GM10847 (cell line): ENCODE measurements around the gene SHROOM1.

Source experiments
- POLR2A ChIP-seq: IDR thresholded peaks from 2 replicates; pipeline ENCODE4 v1.6.1; 2011; ENCODE audit not compliant: insufficient read length; ENCODE audit errors: extremely low read depth

The SHROOM1 gene

DNA sequence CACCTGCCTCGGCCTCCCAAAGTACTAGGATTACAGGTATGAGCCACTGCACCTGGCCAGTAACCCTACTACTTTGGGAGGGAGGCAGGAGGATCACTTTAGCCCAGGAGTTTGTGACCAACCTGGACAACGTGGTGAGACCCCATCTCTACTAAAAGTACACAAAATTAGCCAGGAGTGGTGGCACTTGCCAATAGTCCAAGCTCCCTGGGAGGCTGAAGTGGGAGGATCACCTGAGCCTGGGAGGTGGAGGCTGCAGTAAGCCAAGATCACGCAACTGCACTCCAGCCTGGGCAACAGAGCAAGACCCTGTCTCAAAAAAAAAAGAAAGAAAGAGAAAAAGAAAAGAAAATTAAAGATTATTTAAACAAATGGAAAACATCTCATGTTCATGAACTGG, 25.6 kb upstream of the SHROOM1 start:
- no peak for TF ChIP-seq POLR2A

DNA sequence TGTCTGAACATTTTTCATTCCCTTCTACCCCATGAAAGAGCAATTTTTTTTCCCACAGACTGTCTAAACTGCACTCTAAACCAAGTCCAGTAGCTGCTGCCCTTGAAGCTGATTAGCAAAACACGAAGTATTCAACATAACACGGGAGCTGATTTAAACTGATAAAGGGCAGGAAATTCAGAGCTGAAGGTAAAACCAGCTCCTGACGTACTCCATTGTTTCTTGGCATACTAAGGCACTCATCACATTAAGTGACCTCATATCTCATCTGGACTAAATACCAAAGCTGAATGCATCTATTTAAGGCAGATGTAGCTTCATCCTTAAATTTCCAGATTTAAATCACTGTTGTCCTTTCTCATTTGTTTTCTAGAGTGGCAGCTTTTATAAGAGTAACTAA, 23.9 kb upstream of the SHROOM1 start:
- no peak for TF ChIP-seq POLR2A

DNA sequence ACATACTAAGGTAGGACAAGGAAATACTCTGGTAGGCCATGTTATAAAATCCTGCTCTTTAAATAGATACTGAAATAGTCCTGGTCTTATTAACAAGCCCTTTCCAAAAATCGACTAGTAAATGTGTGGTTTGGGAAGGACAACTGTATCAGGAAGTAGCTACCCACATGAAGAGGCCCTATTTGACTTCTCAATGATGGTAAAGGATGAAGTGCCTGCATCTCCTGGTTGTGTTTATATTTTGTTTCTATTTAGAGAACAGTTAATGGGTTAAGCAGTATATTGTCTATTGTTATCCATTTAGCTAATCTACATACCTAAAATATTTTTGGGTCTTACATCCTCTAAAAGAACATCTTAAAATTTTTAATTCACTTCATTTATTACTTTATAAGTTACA, 23.3 kb upstream of the SHROOM1 start:
- TF ChIP-seq POLR2A: no peak

DNA sequence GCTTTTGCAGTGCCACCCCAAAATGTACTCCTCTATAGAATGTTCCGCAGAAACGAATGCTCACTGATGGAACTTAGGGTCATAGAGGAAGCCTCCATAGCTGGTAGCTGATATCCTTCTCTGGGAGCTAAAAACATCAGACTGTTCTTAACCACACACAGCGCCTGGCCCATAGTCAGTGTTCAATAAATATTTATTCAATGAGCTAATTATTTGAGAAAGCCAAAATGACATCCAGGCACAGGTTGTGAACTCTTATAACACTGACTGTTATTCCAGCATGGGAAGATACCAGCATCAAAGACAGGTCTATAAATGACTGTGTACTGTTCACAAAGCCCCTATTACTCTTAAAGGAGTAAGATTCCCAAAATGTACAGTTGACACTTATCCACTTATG, 22.9 kb upstream of the SHROOM1 start:
- TF ChIP-seq POLR2A: no peak

DNA sequence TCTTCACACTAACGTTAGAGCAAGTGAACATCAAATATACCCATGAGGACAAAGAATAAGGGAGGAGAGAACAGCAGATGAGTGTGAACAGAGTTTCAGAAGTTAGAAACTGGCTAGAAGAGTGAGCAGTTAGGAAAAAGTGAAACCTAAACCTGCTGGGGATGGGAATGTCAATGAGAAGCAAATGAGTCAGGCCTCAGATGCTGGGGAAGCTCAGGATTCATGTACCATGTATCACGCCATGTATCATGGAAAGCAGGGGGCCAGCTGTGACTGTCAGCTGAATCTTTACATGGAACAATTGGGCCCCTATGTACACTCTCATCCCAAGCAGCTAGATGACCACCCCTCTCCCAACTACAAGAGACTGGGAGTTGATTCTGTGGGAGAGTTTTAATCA, 19.6 kb upstream of the SHROOM1 start:
- no peak for TF ChIP-seq POLR2A

DNA sequence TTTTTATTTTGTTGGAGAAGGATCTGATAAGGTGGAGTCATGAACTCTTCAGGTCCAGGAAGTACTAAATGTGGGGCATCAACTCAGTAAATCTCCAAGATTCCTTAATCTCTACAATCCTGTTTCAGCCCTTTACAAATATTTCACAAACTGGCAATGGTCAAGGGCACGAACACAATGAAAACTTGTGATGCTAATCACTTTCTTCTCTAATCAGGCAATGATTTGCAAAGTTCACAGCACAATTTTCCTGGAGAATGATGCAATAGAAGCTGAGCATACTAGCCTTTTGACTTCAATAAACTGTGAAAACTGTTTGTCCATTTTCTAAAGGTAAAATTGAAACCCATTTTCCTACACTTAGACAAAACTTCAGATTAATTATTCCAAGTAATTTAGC, 18.9 kb upstream of the SHROOM1 start:
- no peak for TF ChIP-seq POLR2A

DNA sequence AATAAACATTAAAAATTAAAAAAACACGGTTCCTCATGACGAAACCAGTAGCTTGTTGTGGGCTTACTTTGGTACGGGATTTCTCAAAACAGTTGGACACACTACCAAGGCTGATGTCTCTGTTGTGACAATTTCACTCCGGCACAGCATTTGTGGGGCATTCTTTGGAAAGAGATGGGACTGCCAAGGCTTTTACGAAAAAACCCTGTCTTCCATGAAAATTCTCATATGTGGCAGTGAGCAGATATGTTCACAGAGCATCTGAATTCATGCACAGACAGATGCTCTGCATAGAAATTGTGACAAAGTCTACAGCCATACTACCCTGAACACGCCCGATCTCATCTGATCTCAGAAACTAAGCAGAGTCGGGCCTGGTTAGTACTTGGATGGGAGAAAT, 17.8 kb upstream of the SHROOM1 start:
- TF ChIP-seq POLR2A: no peak

DNA sequence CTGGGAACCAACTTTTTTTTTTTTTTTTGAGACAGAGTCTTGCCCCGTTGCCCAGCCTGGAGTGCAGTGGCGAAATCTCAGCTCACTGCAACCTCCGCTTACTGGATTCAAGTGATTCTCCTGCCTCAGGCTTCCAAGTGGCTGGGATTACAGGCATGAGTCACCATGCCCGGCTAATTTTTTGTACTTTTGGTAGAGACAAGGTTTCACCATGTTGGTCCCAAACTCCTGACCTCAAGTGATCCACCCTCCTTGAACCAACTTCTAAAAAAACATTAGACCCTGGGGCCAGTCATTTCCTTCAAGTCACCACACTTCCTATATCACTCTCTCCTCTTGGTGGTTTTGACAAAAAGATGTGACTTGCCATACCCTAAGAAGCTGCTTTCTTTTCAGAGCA, 10.9 kb upstream of the SHROOM1 start:
- TF ChIP-seq POLR2A: no peak

DNA sequence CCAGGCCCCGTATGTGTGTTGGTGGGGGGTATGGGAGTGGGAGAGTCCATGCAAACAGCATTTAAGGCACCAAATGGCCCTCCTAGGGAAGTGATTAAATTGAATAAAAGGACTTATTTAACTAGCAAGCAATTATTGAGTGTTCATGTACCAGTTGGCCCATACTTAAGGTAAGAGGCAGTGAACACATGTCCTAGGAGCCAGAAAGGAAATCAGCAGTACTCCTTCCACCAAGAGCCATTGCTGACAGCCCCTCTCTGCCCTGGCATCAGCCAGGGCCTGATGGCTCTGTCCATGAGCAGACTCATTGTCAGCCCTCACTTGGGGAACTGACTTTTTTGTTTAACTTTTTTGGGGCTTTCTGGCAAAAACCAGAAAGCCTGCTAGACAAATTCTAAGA, 10.4 kb upstream of the SHROOM1 start:
- TF ChIP-seq POLR2A: no peak

DNA sequence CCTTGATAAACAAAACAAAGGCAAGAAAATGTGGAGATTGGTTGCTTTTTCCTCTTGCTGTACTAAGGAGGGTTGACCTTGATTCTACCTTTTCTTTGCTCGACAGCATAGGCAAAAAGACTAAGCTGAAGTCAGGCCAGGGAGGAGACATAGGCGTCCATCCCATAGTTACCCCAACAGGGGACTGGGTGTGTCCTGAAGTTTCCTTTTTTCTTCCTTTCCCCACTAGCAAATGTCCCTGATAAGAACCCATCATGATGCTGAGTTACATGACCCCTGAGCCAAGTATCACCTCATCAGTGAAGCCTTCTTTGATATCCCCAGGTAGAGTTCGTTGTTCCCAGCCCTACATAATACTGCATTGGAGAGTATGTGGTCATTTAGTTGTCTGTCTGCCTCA, 9.9 kb upstream of the SHROOM1 start:
- no peak for TF ChIP-seq POLR2A

DNA sequence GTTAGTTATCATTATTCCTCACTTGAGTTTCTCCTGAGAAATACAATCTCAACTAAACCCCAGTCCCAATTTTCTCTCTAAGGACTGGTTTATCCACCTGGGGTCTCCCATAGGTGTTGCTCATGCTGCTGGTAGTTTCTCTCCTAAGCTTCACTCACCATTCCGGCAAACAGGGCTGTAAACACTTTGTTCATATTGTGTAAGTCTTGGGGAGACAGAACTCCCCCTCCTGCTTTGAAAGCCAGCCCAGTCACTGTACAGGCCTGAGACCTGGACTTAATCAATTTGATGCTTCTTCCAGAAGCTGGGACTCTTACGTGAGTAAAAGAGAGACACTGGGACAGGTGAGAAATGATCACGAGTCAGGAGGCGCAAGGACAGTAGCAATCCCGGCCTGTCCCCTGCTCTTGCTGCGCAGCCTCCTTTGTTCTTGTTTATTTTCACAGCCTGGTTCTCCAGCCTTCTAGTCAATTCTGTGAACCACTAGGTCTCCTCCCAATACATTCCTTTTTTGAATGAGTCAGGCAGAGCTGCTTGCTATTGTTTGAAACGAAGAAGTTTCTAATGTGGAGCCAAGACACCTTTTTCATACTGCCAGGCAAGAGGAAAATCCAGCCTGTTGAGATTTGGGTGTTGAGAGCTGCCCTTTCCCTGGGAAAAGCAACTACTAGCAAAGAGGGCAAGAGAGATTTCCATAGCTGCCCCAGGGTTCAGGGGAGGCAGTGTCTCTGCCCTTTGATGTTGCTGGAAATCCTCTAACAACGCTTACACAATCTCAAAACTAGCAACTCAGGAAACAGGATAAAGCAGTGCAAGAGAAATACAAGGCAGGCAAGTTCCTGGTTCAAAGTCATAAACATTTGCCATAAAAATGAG, 9.2 kb upstream of the SHROOM1 start:
- no peak for TF ChIP-seq POLR2A

DNA sequence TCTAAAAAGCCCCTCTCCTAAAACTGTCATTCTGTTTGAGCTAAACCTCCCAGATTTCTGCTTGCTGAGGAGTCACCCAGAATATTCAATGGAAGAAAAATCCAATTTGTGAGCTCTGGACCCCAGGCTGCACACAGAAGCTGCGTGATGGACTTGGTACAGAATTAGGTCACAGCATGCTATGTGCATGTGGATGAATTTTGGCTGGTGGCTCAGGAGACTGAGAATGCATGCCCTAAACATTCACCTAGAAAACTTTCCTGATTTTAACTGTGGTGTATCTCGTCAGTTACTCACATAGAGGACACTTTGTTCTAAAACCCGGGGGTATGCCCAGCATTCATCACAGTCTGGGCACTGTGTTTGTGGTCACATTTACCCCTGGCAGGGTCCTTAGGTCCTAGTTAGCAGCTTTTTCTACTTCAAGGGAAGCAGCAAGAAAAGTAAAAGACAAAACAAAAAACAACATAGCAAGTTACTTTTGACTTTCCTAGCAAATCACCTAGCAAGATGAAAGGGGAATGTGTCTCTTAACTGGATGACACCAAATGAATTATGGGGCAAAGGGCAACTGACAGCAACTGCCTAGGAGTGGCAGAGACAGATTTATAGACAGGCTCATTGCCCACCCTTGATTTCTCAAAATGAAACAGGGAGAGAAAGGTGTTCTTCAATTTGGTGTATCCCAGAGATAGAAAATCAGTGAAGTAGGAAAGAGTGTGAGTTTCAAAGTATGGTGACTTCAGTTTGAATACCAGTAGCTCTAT, 8.3 kb upstream of the SHROOM1 start:
- no peak for TF ChIP-seq POLR2A

DNA sequence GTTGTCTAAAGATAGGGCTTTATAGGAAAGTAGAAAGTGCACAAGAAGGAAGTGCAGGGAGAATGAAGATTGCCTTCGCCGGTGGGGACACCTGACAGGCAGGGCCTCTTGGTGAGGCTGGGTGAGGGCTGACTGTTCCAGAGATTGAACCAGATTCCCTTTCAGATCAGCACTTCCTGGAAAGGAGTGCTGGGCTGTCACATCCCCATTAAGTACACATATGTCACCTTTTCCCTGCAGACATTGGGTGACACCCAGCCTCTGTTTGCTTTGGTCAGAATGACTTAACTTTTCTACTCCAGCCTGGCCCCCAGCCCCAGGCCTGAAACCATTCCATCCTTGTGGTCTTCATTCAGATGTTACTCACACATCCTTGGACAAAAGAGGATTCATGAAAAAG, 7.4 kb upstream of the SHROOM1 start:
- no peak for TF ChIP-seq POLR2A

DNA sequence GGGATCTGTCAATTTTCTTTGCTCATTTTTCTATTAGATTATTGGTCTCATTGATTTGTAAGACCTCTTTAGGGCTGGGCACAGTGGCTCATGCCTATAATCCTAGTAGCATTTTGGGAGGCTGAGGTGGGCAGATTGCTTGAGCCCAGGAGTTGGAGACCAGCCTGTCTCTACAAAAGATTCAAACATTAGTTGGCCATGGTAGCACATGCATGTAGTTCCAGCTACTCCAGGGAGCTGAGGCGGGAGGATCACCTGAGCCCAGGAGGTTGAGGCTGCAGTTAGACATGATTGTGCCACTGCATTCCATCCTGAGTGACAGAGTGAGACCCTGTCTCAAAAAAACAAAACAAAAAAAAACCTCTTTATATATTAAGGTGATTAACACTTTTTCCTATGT, 6.4 kb upstream of the SHROOM1 start:
- TF ChIP-seq POLR2A: no peak

DNA sequence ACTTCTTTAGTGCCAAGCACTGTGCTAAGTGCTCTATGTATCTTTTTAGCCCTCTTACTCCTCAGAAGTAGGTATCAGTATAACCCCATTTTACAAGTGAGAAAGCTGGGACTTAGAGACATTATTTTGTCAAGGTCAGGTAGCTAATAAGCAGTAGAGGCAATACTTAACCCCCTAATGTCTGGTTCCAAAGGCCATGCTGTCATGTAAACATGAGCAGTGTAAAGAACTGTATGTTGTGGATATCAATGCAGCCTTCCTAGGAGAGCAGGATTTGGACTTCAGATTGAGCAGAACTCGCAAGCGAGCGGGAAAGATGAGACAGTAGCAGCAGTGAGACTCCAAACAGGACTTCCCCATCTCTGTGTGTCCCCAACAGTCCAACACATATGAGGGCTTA, 3.6 kb upstream of the SHROOM1 start:
- no peak for TF ChIP-seq POLR2A

DNA sequence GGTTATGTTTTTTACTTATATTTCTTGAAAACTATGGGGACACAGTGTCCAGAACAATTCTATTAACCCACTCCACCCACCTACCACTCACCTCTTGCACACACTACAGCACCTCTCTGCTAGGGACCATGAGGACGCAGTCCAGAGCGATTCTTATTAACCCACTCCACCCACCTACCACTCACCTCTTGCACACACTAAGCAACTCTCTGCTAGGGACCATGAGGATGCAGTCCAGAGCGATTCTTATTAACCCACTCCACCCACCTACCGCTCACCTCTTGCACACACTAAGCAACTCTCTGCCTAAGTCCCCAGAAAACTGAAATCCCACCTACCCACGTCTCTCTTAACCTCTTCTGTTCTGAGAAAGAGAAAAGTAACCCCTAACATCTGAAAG, 2.2 kb upstream of the SHROOM1 start:
- TF ChIP-seq POLR2A: no peak

DNA sequence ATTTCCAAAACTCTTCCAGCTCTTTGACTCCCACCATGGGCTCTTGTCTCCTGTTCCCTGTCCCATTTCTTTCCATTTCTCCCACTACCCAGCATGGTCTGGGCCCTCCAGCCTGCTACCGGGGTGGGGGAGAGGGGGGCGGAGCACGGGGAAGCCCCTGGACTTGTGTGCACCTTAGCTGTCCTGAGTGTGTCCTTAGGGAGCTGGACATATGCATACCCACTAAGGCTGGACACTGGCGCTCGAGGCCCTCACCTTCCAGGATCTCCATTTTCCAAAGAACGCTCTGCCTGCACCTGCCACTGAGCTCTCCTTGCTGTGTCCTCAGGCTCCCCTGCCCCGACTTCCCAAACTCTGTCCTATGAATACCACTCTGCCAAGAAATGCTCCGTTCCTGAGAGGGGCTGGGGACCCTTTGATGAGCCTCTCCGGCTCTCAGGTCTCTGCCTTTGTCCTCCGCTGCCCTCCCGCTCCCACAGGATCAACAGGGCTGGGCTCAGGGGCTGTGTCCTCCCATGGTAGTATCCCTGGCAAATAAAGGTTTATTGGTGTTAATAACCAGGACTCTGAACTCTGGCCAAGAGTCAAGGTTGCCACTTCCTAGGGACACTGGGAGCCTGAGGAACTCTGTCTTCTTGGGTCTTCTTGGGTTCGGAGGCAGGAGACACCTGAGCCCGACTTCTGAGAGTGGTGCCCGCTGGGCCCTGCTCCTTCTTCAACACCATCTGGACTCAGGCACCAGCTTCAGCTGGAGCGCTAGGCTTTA, 831 bp upstream of the SHROOM1 start:
- no peak for TF ChIP-seq POLR2A
